Measurements from ENCODE around the gene ANKMY1. TPM values are rescaled to one million over a fixed set of nuclear protein-coding genes. Genes with fewer than 3 reads are reported as not detected.

Gene ANKMY1
- total and polyA plus RNA-seq, 2 of the 8 experiments (the other 6 are each of a cell fraction or from before 2014, with no cell fraction given) = 4.5 to 4.8 TPM

- TF ChIP-seq CHD7 (IDR thresholded peaks at IDR 0.05; ENCODE audit: insufficient replicate concordance, low read length) (no peak), YY1 (IDR thresholded peaks at IDR 0.05; ENCODE audit: low read depth, low read length) (no peak), RNF2 (IDR thresholded peaks at IDR 0.05; ENCODE audit: borderline replicate concordance, low read depth, low read length, missing control alignments, poor library complexity, severe bottlenecking) (no peak), SAP30 (IDR thresholded peaks at IDR 0.05; ENCODE audit: insufficient read depth, insufficient replicate concordance, low read length) (no peak), CTBP2 (IDR thresholded peaks at IDR 0.05; ENCODE audit: borderline replicate concordance, insufficient read depth, insufficient read length, low read length) (no peak), USF2 (IDR thresholded peaks at IDR 0.05; ENCODE audit: low read length) (no peak), MAFK (IDR thresholded peaks at IDR 0.05; ENCODE audit: low read depth, low read length) (no peak), CHD2 (IDR thresholded peaks at IDR 0.05; ENCODE audit: low read length) (no peak)
Measured at GRCh38 chr2:240451791-240452461, 105.9 kb downstream of the ANKMY1 start (continued).
